ENCODE measurements around the gene CARM1. TPM values are rescaled to one million over a fixed set of nuclear protein-coding genes. Genes with fewer than 3 reads are reported as not detected.
A peak's percentile ranks its signal among the peaks of the same experiment; 100 is the strongest.
"Not testable (repeated sequence)": the region's sequence is repeated elsewhere in the genome, so short reads cannot be mapped to it uniquely, and the experiment has no call there.

Gene CARM1
- polyA plus RNA-seq, 3 donors: 37.2 to 46.1 (median 37.6) TPM

DNA sequence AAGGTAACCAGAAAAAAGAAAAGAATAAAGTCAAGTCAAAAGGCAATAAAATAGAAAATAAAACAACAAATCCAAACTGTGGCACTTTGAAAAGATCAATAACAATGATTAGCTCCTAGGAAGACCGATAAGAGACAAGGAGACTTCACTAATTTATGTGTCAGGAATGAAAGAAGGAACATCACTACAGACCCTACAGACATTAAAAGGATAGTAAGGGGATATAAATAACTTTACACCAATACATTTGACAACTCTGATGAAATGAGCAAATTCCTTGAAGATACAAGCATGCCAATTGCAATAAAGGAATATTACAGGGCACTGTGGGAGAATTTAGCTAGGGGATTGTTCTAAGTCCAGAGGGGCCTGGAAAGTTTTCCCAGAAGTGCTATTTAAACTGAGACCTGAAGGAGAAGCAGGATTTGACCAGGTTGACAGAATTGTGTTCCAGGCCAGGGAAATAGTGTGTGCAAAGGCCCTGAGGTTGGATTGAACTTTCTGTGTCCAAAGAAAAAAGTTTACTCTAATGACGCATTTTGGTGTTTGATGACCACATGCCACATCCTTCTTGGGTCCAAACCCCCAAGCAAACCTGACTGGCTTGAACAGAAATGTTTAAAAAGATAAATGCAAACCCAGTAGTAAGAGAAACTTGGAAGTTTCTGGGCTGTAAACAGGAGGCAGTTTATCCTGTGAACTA is 24.7 kb upstream of the CARM1 start:
- no peak for DNase-seq (ENCODE audit: low read depth in 3 of 3, low spot score in 2 of 3)

GRCh38 chr19:10848230-10848856 is 23.0 kb upstream of the CARM1 start, which contains the start of gene C19orf38:
Gene C19orf38, plus strand, starts transcription at chr19:10848415. Its CDS starts 94 bp downstream, at chr19:10848509.
- no peak for DNase-seq (ENCODE audit: low read depth in 3 of 3, low spot score in 2 of 3)

DNA sequence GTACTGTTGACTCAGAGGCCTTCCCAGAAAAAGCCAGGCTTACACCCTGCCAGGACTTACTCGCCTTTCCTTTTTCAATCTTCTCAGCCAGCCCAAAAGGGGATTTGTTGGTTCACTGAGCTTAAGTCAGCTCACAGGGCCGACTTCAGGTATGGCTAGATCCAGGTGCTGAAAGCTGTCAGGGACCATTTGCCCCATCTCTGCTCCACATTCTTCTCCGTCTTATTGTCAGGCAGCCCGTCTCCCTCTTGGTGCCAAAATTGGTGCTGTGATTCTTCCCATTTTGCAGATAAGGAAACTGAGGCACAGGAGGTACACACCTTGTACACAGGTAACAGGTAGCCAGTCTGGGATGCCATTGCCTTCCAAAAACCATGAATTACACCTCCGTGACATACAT is 20.7 kb upstream of the CARM1 start:
- DNase-seq (ENCODE audit: low read depth in 3 of 3, low spot score in 2 of 3): no peak

GRCh38 chr19:10852098-10852800 is 19.1 kb upstream of the CARM1 start:
- no peak for DNase-seq (ENCODE audit: low read depth in 3 of 3, low spot score in 2 of 3)

DNA sequence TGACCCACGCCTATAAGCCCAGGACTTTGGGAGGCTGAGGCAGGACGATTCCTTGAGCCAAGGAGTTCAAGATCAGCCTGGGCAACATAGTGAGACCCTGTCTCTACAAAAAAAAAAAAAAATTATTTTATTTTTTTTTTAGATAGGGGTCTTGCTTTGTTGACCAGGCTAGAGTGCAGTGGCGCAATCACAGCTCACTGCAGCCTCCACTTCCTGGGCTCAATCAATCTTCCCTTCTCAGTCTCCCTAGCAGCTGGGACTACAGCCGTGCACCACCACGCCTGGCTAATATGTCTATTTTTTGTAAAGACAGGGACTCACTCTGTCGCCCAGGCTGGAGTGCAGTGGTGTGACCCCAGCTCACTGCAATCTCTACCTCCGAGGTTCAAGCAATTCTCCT is 18.4 kb upstream of the CARM1 start:
- DNase-seq (ENCODE audit: low read depth in 3 of 3, low spot score in 2 of 3): no peak

GRCh38 chr19:10854350-10855089 is 16.8 kb upstream of the CARM1 start:
- DNase-seq (ENCODE audit: low read depth in 3 of 3, low spot score in 2 of 3): no peak

DNA sequence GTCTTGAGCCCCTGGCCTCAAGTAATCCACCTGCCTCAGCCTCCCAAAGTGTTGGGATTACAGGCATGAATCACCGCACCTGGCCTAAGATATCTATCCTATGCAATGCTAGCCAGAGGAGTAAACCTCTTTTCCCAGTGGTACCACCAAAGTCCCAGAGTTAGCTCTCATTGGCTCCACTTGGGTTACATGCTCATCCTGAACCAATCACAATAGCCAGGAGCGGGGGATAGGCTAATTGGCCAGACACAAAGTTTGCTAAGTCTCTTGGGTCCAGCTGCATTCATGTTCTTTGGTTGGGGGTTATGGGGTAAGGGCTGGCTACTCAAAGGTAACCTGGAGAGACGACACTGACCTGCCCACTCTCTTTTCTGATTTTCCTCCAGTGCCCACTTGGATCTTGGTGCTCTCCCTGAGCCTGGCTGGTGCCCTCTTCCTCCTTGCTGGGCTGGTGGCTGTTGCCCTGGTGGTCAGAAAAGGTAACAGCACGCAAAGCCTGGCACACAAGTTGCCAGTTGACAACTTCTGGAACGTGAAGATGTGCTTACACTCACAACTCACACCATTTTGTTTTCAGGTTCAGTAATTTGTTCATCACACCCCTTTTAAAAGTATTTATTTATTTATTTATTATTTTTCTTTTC is 15.4 kb upstream of the CARM1 start:
- DNase-seq (ENCODE audit: low read depth in 3 of 3, low spot score in 2 of 3): no peak

GRCh38 chr19:10856899-10857298 is 14.5 kb upstream of the CARM1 start:
- DNase-seq (ENCODE audit: low read depth in 3 of 3, low spot score in 2 of 3): not testable (repeated sequence)

DNA sequence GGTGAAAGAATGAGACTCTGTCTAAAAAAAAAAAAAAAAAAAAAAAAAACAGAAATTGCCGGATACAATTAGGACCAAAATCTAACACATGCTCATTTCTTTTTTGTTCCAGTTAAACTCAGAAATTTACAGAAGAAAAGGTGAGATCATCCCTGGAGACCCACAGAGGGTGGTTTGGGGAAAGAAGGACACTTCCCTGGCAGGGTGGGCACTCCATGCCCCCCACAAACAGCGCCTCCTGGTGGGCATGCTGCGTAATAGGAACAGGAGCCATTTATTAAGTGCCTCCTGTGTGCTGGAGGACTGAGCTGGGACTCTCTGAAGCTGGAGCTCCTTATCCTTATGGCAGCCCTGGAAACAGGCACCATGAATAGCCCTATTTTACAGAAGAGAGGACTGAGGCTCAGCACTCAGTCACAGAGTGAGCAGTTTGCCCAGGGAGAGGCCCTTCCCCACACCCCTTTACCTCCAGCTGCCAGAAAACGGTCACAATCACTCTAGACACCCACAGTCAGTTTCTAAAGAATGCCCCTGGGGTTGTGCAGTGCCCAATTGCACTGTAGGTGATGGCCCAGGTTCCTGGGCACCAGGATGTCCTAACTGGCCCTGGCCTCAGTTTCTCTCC is 13.0 kb upstream of the CARM1 start:
- no peak for DNase-seq (ENCODE audit: low read depth in 3 of 3, low spot score in 2 of 3)

DNA sequence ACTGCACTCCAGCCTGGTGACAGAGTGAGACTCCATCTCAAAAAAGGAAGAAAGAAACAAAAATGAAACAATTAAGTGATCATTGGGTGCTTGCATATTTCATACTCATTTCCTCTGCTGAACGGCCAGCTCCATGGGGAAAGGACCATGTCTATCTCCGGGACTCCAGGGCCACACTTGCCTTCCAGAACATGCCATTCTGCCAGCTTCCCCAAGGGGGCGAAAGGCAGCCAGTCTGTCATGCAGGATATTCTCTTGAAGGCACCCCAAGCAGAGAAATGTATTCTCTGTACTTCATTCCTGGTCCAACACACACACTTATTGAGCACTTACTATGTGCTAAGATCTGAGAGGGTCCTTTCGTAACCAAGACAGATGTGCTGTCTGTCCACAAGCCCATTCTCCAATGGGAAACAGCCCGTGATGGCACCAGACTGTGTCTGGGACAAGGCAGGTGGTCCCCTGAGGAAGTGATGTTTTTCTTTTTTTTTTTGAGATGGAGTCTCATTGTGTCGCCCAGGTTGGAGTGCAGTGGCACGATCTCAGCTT is 10.2 kb upstream of the CARM1 start:
- DNase-seq (ENCODE audit: low read depth in 3 of 3, low spot score in 2 of 3): no peak

- DNase-seq (ENCODE audit: low read depth in 3 of 3, low spot score in 2 of 3): no peak
Measured at GRCh38 chr19:10862561-10863106, 8.7 kb upstream of the CARM1 start.

DNA sequence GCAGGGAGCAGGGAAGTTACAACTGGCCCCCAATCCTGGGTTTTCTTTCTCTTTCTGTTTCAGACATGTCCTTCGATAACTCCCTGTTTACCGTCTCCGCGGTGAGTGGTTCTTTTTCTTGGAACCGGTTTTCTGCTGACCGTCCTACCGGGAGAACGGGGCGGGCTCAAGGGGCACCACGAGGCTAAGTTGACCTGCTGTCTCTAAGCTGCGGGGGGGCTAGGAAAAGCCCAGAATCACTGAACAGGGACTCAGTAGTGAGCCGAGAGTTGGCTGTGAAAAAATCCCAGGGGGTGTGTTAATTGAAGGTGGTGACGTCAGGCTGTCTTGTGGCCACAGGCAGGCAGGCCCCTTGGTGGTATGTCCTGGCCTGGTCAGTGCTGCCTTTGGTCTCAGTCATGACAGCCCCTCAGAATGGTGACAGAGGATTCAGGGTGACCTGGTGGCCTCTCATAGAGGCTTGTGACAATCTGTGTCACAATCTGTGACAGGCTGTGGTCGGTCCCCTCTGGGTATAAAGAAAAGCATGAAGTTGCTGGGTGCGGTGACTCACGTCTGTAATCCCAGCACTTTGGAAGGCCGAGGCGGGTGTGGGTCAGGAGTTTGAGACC is 8.1 kb upstream of the CARM1 start:
- DNase-seq (ENCODE audit: low read depth in 3 of 3, low spot score in 2 of 3): no peak

DNA sequence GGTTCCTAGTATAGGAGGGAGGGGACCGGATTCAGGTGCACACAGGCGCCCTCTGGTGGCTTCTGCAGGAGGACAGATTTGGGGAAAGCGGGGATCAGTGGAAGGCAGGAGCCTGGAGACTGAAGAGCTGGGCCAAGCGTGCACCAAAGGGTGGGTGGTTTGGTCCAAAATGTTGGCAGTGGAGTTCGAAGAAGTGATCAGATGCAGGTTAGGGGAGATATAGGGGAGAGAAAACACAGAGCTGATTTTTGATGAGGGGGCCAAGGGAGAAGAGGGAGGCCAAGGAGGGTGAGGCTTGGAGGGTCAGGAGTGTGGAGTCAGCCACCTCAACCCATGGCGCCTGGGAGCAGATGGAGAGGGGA is 6.8 kb upstream of the CARM1 start:
- peak; percentile 52 to 63 (median 62) for DNase-seq (ENCODE audit: low read depth in 3 of 3, low spot score in 2 of 3)

- no peak for DNase-seq (ENCODE audit: low read depth in 3 of 3, low spot score in 2 of 3)
Measured at GRCh38 chr19:10866495-10866894, 4.9 kb upstream of the CARM1 start.

DNA sequence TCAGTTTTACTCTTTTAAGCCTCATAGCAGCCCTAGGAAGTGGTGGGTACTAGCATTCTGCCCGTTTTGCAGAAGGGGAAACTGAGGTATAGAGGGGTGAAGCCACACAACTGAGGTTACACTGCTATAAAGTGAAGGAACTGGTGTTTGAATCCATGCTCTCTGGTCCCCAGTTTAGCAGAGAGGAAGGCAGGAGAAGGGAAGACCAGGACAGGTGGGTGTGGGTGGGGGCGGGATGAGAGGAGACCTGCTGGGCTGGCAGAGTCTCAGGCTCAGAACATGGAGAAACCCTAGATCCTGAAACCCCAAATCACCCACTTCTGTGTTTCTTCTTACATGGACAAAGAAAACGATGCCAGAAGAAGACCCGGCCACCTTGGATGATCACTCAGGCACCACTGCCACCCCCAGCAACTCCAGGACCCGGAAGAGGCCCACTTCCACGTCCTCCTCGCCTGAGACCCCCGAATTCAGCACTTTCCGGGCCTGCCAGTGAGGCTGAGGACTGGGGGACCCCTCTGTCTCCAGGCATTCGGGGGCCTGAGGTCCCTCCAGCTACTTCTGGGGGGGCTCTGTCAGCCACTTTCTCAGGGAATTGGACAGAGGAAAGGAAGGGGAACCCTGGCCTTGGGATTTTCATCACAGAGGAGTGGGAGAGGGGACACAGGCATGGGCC is 2.3 kb upstream of the CARM1 start:
- DNase-seq (ENCODE audit: low read depth in 3 of 3, low spot score in 2 of 3): no peak

- not testable (repeated sequence) for DNase-seq (ENCODE audit: low read depth in 3 of 3, low spot score in 2 of 3)
Measured at GRCh38 chr19:10869872-10870311, 1.5 kb upstream of the CARM1 start.

DNA sequence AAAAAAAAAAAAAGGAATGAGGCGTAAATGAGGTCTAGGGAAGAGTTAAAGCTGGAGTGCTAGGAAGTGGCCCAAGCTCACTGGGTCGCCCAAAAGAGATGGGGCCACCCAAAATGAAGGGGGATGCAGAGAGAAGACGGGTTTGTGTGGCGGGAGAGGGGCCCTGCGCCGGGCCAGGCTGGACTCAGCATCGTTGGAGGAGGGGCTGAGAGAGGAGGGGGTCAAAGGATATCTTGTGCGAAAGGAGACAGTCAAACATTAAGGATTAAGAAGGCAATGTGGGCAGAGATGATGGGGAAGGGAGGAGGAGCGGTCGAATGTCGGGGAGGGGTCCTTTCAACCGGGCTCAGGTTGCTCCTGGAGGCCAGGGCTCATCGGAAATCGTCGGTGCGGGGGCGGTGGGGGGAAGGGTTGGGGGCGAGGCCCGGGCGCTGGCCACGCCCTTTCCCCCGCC is 825 bp upstream of the CARM1 start:
- DNase-seq (ENCODE audit: low read depth in 3 of 3, low spot score in 2 of 3): no peak

DNA sequence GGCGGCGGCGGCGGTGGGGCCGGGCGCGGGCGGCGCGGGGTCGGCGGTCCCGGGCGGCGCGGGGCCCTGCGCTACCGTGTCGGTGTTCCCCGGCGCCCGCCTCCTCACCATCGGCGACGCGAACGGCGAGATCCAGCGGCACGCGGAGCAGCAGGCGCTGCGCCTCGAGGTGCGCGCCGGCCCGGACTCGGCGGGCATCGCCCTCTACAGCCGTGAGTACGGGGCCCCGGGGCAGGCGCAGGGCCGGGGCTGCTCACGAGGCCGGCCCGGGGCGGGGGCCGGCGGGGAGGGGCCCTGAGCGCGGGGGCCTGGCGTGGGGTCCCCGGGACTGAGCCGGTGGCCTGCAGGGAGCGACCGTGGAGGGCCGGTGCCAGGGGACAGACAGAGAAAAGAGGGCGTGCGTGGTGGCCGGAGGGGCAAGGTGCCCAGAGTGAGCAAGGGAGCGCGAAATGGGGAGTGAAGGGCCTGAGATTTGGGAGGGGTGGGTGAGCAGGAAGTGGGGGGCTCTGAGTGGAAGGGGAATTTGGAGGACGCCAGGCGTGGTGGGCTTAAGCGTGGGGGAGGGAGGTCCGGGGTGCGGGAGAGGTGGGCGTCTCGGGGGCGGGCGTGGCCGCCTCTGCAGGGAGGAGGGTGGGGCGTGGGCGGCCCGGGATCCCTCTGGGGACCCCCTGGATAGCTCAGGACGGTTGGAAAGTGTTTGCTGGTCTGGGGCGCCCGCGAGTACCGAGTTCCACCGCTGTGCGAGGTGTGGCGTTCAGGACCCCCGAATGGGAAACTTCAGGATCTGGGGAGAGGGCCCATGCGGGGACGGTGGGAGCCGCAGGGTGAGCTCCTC is 575 bp downstream of the CARM1 start:
- no peak for DNase-seq (ENCODE audit: low read depth in 3 of 3, low spot score in 2 of 3)

Measured in right renal cortex interstitium (tissue), 3 donors.